Adrenal gland (tissue), 5 donors: ENCODE results near the gene DNAH12.

Experiments used
- POLR2A ChIP-seq, 2 donors: fragments of 450-650 bp; IDR thresholded peaks; one replicate each; pipeline ENCODE4 v1.6.1; 2017; ENCODE audit warnings: antibody characterized with exemption in 2 of 2, mild to moderate bottlenecking in 2 of 2, moderate library complexity in 1 of 2
- TF ChIP-seq, protein P1 (sequence below), 6 experiments: fragments of 450-650 bp in 4 of 6; fragments of 200-600 bp in 2 of 6; sonication (generic) in 1 of 6; IDR thresholded peaks; 1 replicate in 5 of 6; 2 replicates in 1 of 6; pipeline versions ENCODE4 v1.5.1 to v1.8.0; 2016 to 2021; ENCODE audit warnings: antibody characterized with exemption in 6 of 6, mild to moderate bottlenecking in 2 of 6, moderate library complexity in 1 of 6
- donor health status: DM: no; HTN: no; CAD: no.

DNA sequence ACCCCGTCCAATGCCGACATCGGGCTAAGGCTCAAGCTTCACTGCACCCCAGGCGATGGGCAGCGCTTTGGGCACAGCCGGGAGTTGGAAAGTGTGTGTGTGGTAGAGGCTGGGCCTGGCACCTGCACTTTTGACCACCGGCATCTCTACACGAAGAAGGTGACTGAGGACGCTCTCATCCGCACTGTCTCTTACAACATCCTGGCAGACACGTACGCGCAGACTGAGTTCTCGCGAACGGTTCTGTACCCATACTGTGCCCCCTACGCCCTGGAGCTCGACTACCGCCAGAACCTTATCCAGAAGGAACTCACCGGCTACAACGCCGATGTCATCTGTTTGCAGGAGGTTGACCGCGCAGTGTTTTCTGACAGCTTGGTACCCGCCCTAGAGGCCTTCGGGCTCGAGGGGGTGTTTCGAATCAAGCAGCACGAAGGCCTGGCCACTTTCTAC, 13.0 kb upstream of the DNAH12 start:
- TF ChIP-seq, protein P1, sequence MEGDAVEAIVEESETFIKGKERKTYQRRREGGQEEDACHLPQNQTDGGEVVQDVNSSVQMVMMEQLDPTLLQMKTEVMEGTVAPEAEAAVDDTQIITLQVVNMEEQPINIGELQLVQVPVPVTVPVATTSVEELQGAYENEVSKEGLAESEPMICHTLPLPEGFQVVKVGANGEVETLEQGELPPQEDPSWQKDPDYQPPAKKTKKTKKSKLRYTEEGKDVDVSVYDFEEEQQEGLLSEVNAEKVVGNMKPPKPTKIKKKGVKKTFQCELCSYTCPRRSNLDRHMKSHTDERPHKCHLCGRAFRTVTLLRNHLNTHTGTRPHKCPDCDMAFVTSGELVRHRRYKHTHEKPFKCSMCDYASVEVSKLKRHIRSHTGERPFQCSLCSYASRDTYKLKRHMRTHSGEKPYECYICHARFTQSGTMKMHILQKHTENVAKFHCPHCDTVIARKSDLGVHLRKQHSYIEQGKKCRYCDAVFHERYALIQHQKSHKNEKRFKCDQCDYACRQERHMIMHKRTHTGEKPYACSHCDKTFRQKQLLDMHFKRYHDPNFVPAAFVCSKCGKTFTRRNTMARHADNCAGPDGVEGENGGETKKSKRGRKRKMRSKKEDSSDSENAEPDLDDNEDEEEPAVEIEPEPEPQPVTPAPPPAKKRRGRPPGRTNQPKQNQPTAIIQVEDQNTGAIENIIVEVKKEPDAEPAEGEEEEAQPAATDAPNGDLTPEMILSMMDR (IDR thresholded peaks at IDR 0.05) = no peak
- peak in 1 of 2 donors; percentile 27 for TF ChIP-seq POLR2A (IDR thresholded peaks at IDR 0.05)
